CD4-positive, alpha-beta T cell treated with Interleukin-17A for 1 hour (primary cell): ENCODE results near the gene PCNX2.
"Not testable (repeated sequence)": the region's sequence is repeated elsewhere in the genome, so short reads cannot be mapped to it uniquely, and the experiment has no call there.

Experiments used
- DNase-seq: peaks from one replicate; pipeline ENCODE4 v3.0.0-alpha.2; 2020

The PCNX2 gene

DNA sequence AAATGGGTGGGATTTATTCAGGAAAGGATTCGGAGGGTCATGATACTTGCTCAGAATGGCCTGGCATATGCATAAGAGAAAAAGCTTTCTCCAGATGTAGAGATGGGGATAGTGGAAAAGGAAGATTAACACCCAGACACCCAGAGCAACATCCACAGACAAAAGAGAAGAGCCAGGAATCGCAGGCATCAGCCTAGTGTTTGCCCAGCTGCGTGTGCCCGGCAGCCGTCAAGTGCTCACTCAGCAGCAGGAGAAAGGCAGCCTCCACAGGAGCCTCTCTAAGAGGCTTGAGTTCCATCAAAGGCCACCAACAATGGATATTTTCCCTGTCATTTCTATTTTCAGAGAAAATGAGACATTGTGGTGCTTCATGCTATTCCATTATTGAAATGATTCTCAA, 290.4 kb downstream of the PCNX2 start:
- DNase-seq, result no peak

DNA sequence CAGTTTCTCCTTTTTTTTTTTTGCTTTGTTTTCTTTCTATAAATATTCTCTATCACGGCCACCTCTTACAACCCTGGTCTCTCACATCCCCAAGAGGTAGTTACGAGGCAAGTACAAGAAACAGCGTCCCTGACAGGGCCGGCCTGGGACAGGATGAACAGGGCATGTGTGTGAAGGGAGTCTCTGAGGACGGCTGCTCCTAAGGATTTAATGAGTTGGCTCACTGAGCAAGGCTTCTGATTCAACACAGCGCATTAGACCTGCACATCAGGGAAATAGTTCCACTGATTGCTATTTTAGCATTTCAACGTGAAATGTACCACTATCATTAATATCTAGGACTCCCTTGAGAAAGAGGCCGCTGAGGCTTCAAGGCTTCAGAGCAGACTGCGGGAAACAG, 291.1 kb downstream of the PCNX2 start:
- no peak for DNase-seq

DNA sequence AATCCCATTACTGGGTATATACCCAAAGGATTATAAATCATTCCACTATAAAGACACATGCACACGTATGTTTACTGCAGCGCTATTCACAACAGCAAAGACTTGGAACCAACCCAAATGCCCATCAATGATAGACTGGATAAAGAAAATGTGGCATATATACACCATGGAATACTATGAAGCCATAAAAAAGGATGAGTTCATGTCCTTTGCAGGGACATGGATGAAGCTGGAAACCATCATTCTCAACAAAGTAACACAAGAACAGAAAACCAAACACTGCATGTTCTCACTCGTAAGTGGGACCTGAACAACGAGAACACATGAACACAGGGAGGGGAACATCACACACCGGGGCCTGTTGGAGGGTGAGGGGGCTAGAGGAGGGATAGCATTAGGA, 291.9 kb downstream of the PCNX2 start:
- not testable (repeated sequence) for DNase-seq

DNA sequence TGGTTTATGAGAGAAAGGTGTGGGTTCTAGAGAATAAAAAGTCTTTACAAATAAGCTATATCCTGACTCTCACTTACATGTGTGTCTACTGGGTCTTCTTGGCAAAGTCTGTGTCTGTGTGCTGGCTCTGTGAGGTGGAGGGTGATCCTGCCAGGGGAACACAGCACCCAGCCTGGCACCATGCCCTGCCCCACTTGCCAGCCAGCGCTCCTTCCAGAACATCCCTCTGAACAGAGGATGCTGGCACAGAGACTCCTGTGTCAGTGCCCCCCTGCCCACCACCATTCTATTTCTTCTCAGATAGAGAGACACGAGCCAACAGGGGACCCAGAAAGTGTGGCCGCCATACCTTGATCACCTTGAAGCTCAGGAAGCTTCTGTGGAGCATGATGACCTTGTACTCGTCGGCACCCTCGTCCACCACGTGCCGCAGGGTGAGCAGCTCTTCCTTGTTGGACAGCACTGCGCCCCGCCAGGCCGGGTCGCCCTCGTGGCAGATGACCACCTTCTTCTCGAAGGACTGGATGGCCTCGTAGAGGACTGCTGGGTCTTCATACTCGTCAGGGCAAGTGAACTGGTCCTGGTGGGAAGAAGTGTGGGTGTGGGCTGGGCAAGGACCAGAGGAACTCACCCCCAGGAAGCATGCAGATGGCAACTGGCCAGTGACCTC, 295.4 kb downstream of the PCNX2 start:
- no peak for DNase-seq

GRCh38 chr1:232998646-232999045, 296.9 kb downstream of the PCNX2 start:
- DNase-seq, result no peak

DNA sequence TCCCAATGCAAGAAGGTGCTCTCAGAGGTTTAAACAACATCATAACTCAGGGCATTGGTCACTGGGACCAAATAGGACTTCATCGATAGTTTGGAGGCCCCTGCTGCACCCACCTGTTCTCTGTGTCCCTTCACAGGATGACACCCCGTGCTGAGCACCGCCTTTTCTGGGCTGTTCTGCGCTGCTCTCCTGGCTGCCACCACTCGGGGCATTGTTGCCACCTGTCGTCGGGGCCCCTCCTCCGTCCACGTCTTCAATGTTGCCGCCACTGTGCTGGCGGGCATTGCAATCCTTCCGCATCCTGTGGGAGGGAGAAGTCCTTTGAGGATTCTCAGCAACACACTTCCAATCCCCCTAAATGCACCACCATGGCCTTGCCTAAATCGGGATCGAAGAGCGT, 297.4 kb downstream of the PCNX2 start:
- DNase-seq, result no peak

- DNase-seq, result no peak
These were observed 299.4 kb downstream of the PCNX2 start for GRCh38 chr1:232996143-232996542.

- DNase-seq, result no peak
These were observed 300.3 kb downstream of the PCNX2 start for GRCh38 chr1:232995189-232995588.

- no peak for DNase-seq
These were observed 302.0 kb downstream of the PCNX2 start for GRCh38 chr1:232993555-232993954.

DNA sequence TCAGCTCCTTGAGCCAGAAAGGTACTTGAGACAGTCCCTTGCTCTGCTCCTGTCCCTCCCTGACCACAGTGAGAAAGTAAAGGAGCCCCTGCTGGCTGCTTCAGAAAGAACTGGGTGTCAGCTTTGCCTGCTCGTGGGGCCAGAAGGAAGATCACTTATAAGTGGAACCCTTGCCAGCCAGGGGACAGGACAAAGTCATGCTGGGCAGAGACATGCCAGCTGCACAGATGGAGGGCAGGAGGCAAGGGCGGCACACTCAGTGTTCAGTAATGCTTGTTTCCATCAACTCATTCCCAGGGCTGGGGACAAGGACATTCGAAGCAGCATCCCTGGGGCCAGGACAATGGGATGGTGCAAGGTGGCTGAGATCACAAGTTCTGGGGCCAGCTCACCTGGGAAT, 303.3 kb downstream of the PCNX2 start:
- no peak for DNase-seq

DNA sequence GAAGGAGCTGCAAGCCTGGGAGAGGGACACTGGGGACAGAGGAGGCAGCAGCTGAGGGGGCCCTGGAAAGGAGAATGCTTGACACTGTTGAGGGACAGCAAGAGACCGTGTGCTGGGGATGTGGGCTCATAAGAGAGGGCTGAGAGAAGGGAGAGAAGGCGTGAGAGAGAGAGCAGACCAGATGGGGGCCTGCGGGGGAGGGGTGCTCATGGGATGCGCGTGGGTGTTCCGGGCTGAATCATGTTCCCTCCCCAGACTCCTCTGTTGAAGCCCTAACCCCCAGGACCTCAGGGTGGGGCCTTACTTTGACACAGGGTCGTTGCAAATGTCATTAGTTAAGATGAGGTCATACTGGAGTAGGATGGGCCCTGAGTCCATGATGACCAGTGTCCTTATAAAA, 304.3 kb downstream of the PCNX2 start:
- no peak for DNase-seq

DNA sequence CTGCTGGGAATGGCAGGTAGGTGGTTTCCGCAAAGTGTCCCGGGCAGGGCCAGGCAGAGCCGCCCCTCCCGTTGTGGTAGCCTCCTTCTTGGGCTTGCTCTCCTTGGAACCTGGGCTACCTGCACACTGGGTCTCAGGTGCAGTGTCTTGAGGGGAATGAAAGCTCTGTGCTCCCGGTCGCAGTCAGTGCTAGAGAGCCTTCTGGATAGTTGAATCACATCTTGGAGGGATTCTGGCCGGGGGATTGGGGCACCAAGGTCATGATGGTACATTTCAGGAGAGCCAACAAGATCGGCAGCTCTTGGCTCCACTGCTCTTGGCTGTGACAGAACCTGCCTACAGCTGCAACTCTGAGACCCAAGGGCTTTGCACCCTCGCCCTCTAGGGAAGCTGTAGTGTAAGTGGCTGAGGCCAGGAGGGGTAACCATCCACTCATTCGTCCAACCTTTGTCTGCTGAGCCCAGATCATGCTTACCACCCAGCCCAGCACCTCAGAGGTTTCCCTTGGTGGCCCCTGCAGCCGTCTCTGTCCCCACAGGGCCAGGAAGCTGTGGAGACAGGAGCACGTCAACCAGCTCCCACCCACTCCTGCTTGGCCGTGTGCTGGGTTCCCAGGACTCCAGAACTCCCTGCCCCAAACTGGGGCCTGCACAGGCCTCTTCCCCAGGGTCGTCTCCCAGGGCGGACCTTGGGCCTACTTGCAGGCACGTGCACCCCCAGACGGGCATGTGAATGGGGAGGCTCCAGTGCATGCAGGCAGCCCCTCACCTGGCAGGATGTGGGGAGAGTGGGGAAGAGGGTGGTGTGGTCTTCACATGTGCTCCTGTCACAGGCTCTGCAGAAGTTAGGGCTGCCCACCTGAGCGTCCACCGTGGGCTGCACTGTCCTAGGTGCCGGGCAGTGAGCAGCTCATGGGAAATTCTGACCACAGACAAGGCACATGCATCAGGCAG, 305.1 kb downstream of the PCNX2 start:
- no peak for DNase-seq

DNA sequence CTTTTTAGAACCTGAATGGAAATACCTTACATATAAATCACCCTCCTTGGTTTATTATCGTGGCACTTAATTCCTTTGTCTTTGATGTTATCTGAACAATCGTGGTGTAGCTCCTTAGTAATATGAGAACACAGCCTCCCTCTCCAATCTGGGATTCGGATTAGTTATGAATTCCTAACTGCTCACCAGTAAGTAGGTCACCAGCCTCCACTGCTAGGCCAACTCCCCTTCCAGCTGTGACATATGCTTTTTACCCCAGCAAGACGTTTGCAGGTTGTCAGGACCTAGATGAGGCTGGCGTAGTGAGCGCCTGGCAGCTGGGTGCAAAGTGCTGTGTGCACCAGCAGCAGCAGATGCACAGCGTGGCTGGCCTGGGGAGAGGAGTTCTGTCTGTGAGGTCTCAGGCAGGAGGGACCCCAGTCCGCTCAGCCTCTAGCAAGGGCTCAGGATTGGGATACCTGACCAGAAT, 306.9 kb downstream of the PCNX2 start:
- DNase-seq, result no peak

DNA sequence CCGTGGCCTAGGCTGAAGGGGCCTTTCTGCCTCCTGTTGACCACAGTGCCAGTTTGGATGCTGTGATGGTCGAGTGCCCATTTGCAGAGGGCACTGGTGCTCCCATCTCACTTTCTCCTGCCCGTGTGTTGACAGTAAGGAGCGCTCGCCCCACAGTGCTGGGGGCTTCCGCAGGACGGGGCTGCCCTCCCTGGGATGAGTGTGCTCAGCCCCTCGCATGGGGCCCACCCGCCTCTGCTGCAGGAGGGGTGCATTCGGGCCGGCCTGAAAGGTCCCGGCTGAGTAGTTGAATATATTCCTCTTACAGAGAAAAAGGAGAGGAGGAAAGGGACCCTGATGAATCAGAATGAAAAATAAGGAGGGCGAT, 307.8 kb downstream of the PCNX2 start:
- DNase-seq, result no peak

- no peak for DNase-seq
These were observed 308.3 kb downstream of the PCNX2 start for GRCh38 chr1:232987046-232987773.

DNA sequence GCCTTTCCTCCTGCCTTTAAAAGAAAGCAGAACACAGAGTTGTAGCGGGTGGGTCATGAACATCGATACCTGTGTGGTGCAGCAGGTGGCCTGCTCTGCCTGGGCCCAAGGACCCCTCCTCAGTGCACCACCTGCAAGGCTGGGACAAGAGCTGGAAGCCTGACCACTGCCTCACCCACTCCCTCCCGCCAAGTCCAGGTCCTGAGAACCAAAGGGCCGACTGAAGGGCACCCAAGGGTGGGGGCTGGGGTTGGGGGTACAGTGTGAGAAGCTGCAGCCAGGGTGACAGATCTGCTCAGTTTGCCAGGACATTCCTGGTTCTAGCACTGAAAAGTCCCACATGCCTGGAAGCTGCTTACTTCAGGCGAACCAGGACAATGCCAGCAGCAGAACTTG, 309.0 kb downstream of the PCNX2 start:
- no peak for DNase-seq

DNA sequence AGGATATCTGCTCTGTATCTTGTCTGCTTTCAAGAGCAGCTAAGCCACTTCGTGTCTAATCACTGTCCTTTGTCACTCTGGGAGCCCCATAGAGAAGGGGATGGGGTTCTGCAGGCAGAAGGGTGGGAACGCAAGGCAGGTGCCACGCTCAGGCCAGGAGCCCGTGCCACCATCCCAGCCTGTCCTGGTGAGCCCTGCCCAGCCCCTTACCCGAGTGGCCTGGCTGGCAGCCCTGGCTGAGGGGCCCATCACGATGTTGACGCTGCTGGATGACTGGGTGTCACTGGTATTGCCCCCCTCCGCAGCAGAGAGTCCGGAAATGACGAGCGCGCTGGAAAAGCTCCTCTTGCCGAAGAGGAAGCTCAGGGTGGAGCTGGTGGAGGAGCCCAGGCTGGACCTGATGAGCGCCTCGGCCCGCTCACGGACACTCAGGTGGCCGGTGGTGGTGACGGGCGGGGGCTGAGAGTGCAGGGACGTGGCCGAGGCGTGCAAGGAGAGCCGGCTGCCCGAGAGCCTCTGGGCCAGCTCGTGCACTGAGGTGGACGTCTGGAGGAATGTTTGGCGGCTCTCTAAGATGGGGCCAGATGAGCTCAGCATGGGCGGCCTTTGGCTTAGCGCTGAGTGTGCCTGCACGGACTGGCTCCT, 309.5 kb downstream of the PCNX2 start:
- DNase-seq, result no peak

DNA sequence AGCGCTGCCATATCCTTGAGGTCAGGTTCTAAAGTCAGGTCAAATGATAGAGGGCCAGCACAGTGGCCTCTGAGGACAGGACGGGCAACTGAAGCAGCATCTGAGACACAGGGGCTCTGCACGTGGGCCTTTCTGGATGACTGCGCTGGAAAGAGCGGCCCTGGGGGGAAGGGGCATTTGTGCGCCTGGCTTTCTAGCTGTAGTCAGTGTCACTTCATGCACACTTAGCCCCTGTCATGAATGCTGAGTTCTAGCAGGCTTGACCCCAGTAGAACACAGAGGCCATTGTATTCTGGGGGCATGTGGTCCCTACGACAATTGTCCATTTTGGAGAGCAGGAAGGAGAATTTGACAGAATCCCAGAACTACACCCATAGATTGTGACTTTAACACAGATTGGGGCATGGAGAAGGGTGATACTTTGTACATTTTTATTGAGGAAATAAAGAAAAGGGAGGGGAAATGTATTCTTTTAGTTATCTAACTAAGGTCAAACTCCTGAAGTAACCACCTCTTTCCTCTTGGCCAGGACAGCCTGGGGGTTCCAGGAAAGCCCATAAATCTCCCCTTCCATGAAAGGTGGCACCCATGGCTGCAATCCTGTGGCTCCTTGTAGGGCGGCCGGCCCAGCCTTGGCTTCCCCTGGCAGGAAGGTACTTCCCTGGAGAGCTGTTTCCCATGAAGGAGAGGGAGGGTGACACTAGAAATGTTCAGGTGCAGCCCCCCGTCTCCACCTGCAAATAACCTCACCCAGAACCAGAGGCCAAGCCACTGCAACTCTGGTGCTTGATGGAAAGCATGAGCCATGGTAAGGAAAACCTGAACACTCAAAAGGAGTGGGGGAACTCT, 310.7 kb downstream of the PCNX2 start:
- no peak for DNase-seq

DNA sequence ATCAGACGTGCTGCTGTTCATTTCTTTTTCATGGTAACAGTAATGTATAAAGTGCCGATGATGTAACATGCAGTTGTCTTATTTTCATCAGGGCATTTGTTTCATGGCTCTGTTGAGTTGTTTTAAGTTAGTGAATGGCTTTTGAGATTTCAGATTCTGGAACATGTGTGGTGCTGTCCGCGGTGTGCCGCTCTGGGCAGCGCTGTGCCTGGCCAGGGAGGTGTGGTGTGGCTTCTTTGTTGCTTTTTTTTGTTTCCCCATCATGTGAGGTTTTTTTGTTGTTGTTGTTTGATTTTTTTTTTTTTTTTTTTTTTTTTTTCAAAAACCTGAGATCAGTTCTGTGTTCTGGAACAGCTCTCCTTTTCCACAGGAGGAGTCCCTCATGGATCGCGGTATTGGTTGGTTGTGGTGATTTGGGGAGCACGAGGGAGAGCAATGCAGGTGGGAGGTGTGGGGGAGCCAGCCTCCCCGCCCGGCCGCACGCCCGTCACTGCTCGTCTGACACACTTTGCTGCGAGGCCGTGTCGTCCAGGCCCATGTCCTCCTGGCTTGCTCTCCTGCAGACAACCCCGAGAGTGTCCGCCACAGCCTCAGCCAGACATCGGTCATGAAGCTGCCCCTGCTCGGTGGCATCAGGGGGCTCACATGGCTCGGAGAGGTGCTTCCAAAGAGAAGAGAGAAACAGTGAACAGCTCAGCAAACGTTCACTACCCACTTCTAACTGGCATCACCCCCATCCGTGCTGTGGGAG, 311.5 kb downstream of the PCNX2 start:
- DNase-seq, result no peak

- DNase-seq, result no peak
These were observed 312.1 kb downstream of the PCNX2 start for GRCh38 chr1:232983375-232983774.

- DNase-seq, result no peak
These were observed 313.1 kb downstream of the PCNX2 start for GRCh38 chr1:232982238-232982944.
